Fibroblast of gingiva (primary cell): ENCODE measurements around the gene RHOJ.
"Not testable (repeated sequence)": the region's sequence is repeated elsewhere in the genome, so short reads cannot be mapped to it uniquely, and the experiment has no call there.

Experiments
- DNase-seq: peaks from one replicate; pipeline ENCODE4 v3.0.0-alpha.2; 2011; ENCODE audit warnings: low read depth

Gene RHOJ

GRCh38 chr14:63299351-63300110 is 95.3 kb downstream of the RHOJ start:
- DNase-seq: no peak

GRCh38 chr14:63300854-63301253 is 96.6 kb downstream of the RHOJ start:
- DNase-seq: no peak

- DNase-seq: no peak
Measured at GRCh38 chr14:63301891-63302534, 97.8 kb downstream of the RHOJ start.

GRCh38 chr14:63304429-63304828 is 100.2 kb downstream of the RHOJ start:
- DNase-seq: not testable (repeated sequence)

- no peak for DNase-seq
Measured at GRCh38 chr14:63308723-63309317, 104.6 kb downstream of the RHOJ start.

GRCh38 chr14:63318835-63319234 is 114.6 kb downstream of the RHOJ start, which contains the start of gene GPHB5:
Gene GPHB5 (minus strand): TSS chr14:63318935. CDS start chr14:63317849, 1,086 bp downstream.
- DNase-seq: no peak

- no peak for DNase-seq
Measured at GRCh38 chr14:63322472-63322871, 118.2 kb downstream of the RHOJ start.

GRCh38 chr14:63322897-63323573 is 118.8 kb downstream of the RHOJ start:
- no peak for DNase-seq

GRCh38 chr14:63326840-63327239 is 122.6 kb downstream of the RHOJ start:
- no peak for DNase-seq

- DNase-seq: no peak
Measured at GRCh38 chr14:63328787-63329737, 124.8 kb downstream of the RHOJ start.

GRCh38 chr14:63342371-63342770 is 138.1 kb downstream of the RHOJ start:
- DNase-seq: peak; percentile 33
